ENCODE results near the gene C4orf50. TPM values are rescaled to one million over a fixed set of nuclear protein-coding genes. Genes with fewer than 3 reads are reported as not detected.

The C4orf50 gene
- total and polyA plus RNA-seq, 4 donors: under 0.01 to 0.17 TPM; not detected in 2

DNA sequence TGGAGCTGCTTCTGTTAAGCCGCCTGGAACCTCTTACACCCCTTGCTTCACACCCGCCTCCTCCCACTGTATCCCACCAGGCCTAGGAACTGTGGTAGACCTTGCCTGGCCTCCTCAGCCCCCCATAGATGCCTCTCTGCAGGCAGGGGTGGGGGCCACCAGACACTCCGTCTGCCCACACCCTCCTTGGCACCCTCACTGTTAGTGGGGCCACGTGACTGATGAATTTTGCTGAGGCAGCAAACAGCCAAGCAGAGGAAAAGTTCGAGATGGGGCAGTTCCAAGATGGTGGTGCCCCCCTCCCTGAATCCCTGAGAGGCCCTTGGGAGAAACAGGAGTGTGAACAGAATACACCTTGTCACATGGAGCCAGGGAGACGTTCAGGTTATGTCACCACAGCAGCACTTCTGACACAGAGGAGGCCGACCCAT, 41.2 kb upstream of the C4orf50 start (continued):
- TF ChIP-seq, protein P1, sequence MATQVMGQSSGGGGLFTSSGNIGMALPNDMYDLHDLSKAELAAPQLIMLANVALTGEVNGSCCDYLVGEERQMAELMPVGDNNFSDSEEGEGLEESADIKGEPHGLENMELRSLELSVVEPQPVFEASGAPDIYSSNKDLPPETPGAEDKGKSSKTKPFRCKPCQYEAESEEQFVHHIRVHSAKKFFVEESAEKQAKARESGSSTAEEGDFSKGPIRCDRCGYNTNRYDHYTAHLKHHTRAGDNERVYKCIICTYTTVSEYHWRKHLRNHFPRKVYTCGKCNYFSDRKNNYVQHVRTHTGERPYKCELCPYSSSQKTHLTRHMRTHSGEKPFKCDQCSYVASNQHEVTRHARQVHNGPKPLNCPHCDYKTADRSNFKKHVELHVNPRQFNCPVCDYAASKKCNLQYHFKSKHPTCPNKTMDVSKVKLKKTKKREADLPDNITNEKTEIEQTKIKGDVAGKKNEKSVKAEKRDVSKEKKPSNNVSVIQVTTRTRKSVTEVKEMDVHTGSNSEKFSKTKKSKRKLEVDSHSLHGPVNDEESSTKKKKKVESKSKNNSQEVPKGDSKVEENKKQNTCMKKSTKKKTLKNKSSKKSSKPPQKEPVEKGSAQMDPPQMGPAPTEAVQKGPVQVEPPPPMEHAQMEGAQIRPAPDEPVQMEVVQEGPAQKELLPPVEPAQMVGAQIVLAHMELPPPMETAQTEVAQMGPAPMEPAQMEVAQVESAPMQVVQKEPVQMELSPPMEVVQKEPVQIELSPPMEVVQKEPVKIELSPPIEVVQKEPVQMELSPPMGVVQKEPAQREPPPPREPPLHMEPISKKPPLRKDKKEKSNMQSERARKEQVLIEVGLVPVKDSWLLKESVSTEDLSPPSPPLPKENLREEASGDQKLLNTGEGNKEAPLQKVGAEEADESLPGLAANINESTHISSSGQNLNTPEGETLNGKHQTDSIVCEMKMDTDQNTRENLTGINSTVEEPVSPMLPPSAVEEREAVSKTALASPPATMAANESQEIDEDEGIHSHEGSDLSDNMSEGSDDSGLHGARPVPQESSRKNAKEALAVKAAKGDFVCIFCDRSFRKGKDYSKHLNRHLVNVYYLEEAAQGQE (IDR thresholded peaks at IDR 0.05): no peak
- no peak for TF ChIP-seq GABPA (IDR thresholded peaks at IDR 0.05 in 1 of 2, conservative IDR thresholded peaks at IDR 0.05 in 1 of 2)

DNA sequence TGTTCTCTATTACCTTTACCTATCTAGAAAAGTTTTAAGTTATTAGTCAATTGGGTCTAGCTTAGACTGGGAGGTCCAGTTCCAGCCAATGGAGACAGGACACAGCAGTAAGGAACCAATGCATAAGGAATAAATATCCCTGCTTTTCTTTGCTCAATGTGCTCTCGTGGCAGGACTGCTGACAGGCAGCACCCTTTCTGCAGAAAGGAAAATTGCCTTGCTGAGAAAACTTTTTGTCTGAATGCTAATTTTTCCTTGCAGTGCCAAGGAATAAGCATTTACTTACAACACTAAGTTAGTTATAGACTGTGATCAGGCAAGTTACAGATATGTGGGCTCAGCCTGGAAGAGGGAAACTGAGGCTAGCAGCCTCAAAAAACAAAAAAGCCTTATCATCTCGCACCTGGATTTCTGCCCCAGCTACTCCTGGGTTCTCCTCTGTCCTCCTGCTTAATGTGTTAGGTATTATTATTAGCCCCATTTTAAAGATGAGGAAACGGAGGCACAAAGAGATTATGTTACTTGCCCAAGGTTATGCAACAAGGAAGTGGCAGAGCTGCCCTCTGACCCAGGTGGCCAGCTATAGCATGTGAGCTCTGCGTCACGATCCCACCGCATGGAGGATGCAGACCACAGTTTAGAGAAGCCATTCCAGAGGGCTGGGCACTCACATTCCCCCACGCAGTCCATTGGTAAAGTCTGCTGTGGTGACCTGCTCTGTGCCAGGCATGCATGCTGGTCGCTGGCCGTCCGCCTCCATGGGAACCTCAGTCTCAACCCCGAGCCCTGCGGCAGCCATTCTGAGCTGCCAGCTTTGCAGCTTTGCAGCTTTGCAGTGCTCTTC, 40.5 kb upstream of the C4orf50 start:
- no peak overlapping the region for H3K27ac ChIP-seq (ENCODE audit: low read depth in 1 of 2, low read length in 2 of 2)
- whole genome bisulfite sequencing: 90% methylated on average over 12 of the region's 12 CpGs
- H3K9ac ChIP-seq (ENCODE audit: low read depth in 1 of 2, low read length in 2 of 2): no peak overlapping the region
- no peak for TF ChIP-seq FOXA2 (IDR thresholded peaks at IDR 0.05)
- TF ChIP-seq GABPA (IDR thresholded peaks at IDR 0.05 in 1 of 2, conservative IDR thresholded peaks at IDR 0.05 in 1 of 2): no peak
- no peak for TF ChIP-seq RAD21 (IDR thresholded peaks at IDR 0.05)
- no peak for TF ChIP-seq HNF4G (IDR thresholded peaks at IDR 0.05)
- TF ChIP-seq NR2F2 (IDR thresholded peaks at IDR 0.05): no peak
- no peak for TF ChIP-seq EGR1 (IDR thresholded peaks at IDR 0.05; ENCODE audit: low read depth in 2 of 2)
- TF ChIP-seq RXRA (IDR thresholded peaks at IDR 0.05): no peak
- no peak for TF ChIP-seq CTCF (IDR thresholded peaks at IDR 0.05; ENCODE audit: low read depth, low read length, missing input control)
- no peak for TF ChIP-seq JUND (IDR thresholded peaks at IDR 0.05)
- TF ChIP-seq, protein P2, sequence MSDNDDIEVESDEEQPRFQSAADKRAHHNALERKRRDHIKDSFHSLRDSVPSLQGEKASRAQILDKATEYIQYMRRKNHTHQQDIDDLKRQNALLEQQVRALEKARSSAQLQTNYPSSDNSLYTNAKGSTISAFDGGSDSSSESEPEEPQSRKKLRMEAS (IDR thresholded peaks at IDR 0.05): no peak
- TF ChIP-seq, protein P1 (IDR thresholded peaks at IDR 0.05): no peak
- no peak for TF ChIP-seq FOXA1 (IDR thresholded peaks at IDR 0.05)
- no peaks in the 10 kb centered on the region for H3K27me3 ChIP-seq (ENCODE audit: control insufficient read depth in 4 of 4, insufficient read depth in 4 of 4, low read length in 3 of 4)
- H3K4me1 ChIP-seq (ENCODE audit: control insufficient read depth in 4 of 4, insufficient read depth in 4 of 4, low read length in 3 of 4): no peaks in the 10 kb centered on the region
- DNase-seq (ENCODE audit: low spot score): no peak
- no peaks in the 10 kb centered on the region for H3K36me3 ChIP-seq (ENCODE audit: control insufficient read depth in 4 of 4, insufficient read depth in 3 of 4, low read depth in 1 of 4, low read length in 3 of 4)
- peak overlapping the region in 2 of 3 donors; percentile 12 to 27 for H3K4me3 ChIP-seq (ENCODE audit: low read depth in 1 of 3, low read length in 3 of 3)
- peaks cover 17 to 33% (median 25%) of the 10 kb centered on the region in 4 donors for H3K9me3 ChIP-seq (ENCODE audit: control insufficient read depth in 4 of 4, low read length in 3 of 4)
